ENCODE data around the gene NRIP3. TPM values are rescaled to one million over a fixed set of nuclear protein-coding genes. Genes with fewer than 3 reads are reported as not detected.

NRIP3 gene
- total and polyA plus RNA-seq, 9 of the 15 experiments (the other 6 are each of a cell fraction or from before 2014, with no cell fraction given): 4.4 to 18.7 (median 11.6) TPM

DNA sequence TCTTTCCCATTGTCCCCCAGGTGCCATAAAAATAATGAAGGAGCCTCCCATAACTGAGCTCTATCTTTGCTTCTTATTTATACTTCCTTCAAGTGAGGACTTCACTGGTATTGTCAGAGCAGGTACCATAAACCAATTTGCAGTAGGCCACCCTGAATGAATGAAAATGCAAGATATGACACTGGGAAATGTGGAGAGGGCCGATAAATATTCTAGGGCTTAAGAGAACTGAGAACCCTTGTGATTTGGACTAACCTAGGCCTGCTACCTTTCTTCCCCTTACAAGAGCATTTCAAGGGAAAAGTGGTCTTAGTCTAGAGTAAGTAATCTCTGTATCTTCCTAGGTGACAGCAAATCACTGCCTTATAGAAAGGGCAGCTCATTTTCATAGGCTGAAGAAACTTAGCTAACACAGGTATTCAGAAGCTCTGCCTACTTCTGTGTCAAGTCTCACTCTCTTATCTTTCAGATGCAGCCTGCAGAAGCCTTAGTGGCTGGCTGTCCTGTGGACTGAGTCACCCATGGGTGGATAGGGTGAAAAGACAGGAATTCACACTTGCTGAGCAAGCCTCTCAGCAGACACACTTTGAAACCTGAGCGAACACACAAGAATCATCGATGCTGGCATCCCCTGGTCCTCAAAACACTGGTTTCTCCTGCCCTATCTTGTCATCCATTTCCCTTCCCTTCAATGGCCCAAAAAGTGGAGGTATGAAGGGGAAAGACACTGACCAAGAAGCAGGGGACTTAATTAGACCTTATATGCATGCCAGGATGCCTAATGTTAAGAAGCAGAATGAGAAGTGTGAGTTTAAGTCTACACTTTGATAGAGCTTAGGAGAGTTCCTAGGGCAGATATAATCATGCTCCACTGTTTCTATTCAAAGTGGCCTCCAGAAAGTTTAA lies 15.2 kb downstream of the NRIP3 start (continued):
- TF ChIP-seq ZNF766 (CRISPR knock-in tag; conservative IDR thresholded peaks at IDR 0.05) (peak; percentile 57; the same call in 1 of the 2 replicates), KLF13 (tag; IDR thresholded peaks at IDR 0.05; ENCODE audit: borderline replicate concordance, low read depth) (no peak), NFIC (IDR thresholded peaks at IDR 0.05) (peak; percentile 69), NEUROD1 (IDR thresholded peaks at IDR 0.05; ENCODE audit: borderline replicate concordance, low read depth, low read length, partially characterized antibody) (peak; percentile 78), EP300 (IDR thresholded peaks at IDR 0.05; ENCODE audit: low read length) (peak; percentile 77), PHB2 (IDR thresholded peaks at IDR 0.05; ENCODE audit: low read depth) (peak; percentile 64; the same call in 1 of the 2 replicates), JUN (IDR thresholded peaks at IDR 0.05; ENCODE audit: borderline replicate concordance, low read depth, low read length) (peak; percentile 96), JUN (CRISPR knock-in tag; IDR thresholded peaks at IDR 0.05; ENCODE audit: borderline replicate concordance) (no peak; the same call in 1 of the 2 replicates), LCOR (CRISPR knock-in tag; IDR thresholded peaks at IDR 0.05) (0 out of 2 replicates have a peak, but pooled peaks have one; percentile 29), STAT5A (IDR thresholded peaks at IDR 0.05; ENCODE audit: borderline replicate concordance, low read length) (peak; percentile 78), KLF16 (IDR thresholded peaks at IDR 0.05) (peak; percentile 67; the same call in 1 of the 2 replicates), ZNF586 (CRISPR knock-in tag; conservative IDR thresholded peaks at IDR 0.05) (no peak), ZNF263 (CRISPR knock-in tag; IDR thresholded peaks at IDR 0.05; ENCODE audit: borderline replicate concordance) (no peak; the same call in 1 of the 2 replicates), SMAD1 (IDR thresholded peaks at IDR 0.05; ENCODE audit: low read depth, low read length, partially characterized antibody) (peak; percentile 50), CREM (IDR thresholded peaks at IDR 0.05; ENCODE audit: low read depth) (peak; percentile 59; the same call in 1 of the 2 replicates), SAP30 (IDR thresholded peaks at IDR 0.05; ENCODE audit: borderline replicate concordance, insufficient read depth, low read depth, low read length, poor library complexity, severe bottlenecking) (peak; percentile 3), JUND (IDR thresholded peaks at IDR 0.05; ENCODE audit: borderline replicate concordance, low read depth, low read length) (peak; percentile 97), JUND (tag; IDR thresholded peaks at IDR 0.05; ENCODE audit: borderline replicate concordance, low read depth, low read length) (peak; percentile 93; the same call in 2 of the 3 replicates), GABPB2 (CRISPR knock-in tag; conservative IDR thresholded peaks at IDR 0.05) (no peak), KDM5B (IDR thresholded peaks at IDR 0.05; ENCODE audit: insufficient replicate concordance, low read depth, low read length) (peak; percentile 44), POLR2A (conservative IDR thresholded peaks at IDR 0.05) (no peak), TARDBP (IDR thresholded peaks at IDR 0.05) (peak; percentile 71; the same call in 1 of the 2 replicates)
- TF ChIP-seq, protein P1, sequence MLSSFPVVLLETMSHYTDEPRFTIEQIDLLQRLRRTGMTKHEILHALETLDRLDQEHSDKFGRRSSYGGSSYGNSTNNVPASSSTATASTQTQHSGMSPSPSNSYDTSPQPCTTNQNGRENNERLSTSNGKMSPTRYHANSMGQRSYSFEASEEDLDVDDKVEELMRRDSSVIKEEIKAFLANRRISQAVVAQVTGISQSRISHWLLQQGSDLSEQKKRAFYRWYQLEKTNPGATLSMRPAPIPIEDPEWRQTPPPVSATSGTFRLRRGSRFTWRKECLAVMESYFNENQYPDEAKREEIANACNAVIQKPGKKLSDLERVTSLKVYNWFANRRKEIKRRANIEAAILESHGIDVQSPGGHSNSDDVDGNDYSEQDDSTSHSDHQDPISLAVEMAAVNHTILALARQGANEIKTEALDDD (IDR thresholded peaks at IDR 0.05): peak; percentile 81
- TF ChIP-seq, protein P2, sequence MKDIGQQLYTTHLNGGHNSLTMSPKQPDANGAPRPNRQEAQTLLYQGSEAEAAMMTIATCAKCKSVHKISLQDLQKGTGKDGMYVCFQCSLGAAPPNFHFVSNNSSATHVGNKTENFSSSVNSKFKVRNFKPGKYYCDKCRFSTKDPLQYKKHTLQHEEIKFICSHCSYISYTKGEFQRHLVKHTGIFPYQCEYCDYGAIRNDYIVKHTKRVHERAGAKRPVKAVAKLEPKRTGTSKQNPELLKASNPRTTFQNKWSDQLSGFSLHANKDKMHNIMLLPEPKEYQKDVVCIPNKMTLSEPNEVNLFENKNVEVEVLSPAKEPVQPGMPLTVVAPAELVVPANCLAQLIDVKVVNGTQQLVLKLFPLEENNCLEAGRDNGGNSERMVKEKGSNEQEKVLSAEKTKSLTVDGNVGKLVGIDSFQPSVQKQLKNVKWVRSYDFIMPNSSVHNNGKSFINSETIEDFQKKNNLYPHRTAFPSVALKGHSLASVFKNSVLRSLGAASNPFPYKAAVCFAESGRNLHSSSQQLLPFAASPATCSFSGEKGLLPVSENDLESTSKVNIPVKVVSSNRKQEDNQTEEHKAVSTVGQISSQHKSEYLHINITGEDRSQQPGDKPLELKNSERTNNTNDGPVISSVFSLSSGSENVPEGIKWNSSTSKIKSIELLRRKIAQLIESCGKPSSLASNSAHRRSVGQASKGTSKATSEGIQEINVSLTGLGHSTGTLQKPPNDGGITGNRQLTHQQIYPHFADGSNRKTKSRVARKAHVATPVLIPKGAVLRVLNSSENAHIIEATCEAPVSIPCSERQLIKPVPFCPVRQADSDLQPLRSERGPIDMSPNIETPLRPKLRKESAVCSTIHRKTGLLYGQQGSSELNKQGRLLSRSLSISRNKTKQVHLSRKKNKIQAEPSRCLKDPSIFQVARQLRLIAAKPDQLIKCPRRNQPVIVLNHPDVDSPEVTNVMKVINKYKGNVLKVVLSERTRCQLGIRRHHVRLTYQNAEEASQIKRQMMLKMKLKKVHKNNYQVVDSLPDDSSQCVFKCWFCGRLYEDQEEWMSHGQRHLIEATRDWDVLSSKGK (CRISPR knock-in tag; IDR thresholded peaks at IDR 0.05): no peak

Data from K562 (cell line).